H1 (cell line): Measurements from ENCODE around the gene FAM53B. TPM values are rescaled to one million over a fixed set of nuclear protein-coding genes. Genes with fewer than 3 reads are reported as not detected.

ENCODE experiments used
- YY1 ChIP-seq: IDR thresholded peaks from 2 replicates; pipeline ENCODE4 v1.6.1; 2011; ENCODE audit warnings: low read depth, mild to moderate bottlenecking, low read length
- ZNF274 ChIP-seq: IDR thresholded peaks from 2 replicates; pipeline ENCODE4 v1.7.0; 2012; ENCODE audit warnings: low read length, borderline replicate concordance; ENCODE audit errors: extremely low read depth
- polyA plus RNA-seq, 7 experiments: library from polyadenylated mRNA; depleted of rRNA in 3 of 7; stranded (reverse) in 5 of 7; unstranded in 2 of 7; fragments of >200 nt in 5 of 7; fragments of 200-250 nt in 2 of 7; gene quantifications; 1 replicate in 5 of 7; 2 replicates in 1 of 7; 4 replicates in 1 of 7; pipeline versions ENCODE4 v1.2.1 to v1.2.3, GENCODE V29; 2011 to 2013; ENCODE audit warnings: missing spikeins in 2 of 7, mixed read lengths in 2 of 7
- total RNA-seq: library from RNA; stranded (reverse); fragmentation: NEBNext Ultra II Directional; extraction: Animal tissue kit (Norgen Biotek cat#: 25700); gene quantifications from 2 replicates; pipeline ENCODE4 v1.2.1, GENCODE V29; 2021
- TF ChIP-seq, protein P1 (sequence below): IDR thresholded peaks from 2 replicates; pipeline ENCODE4 v1.6.1; 2012; ENCODE audit warnings: low read length, inconsistent platforms

FAM53B gene
- total and polyA plus RNA-seq, 2 of the 8 experiments (the other 6 are each of a cell fraction or from before 2014, with no cell fraction given) = 5.3 to 14.4 TPM

DNA sequence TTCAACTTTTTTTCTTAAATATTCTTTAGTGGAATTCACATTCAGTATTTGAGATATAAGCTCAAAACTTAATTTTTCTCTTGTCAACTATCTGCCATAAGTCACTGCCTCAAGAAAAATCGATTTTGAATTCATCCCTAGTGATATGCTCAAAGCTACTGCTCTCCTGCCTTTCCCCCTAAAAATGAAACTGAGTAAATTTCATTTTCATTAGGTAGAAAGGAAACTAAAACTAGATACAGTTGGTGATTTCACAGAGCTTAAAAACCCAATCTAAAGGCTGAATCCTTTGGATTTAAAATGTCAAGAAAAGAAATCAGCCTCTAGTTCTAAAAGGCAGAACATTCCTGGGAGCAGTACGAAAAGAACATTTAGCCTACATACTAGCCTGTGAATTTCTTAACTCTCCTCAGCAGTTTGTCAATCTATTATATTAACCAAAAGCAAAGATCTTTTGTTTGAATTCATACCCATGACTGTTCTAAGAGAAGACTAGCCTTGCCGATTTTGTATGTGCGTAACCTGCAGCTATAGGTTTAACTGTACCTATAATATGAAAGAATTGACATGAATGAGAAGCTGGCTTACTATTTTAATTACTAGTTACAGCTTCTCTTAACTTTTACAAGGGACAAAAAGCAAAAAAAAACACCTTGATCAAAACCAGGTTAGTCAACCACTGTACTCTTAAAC lies 4.9 kb upstream of the FAM53B start (continued):
- TF ChIP-seq, protein P1, sequence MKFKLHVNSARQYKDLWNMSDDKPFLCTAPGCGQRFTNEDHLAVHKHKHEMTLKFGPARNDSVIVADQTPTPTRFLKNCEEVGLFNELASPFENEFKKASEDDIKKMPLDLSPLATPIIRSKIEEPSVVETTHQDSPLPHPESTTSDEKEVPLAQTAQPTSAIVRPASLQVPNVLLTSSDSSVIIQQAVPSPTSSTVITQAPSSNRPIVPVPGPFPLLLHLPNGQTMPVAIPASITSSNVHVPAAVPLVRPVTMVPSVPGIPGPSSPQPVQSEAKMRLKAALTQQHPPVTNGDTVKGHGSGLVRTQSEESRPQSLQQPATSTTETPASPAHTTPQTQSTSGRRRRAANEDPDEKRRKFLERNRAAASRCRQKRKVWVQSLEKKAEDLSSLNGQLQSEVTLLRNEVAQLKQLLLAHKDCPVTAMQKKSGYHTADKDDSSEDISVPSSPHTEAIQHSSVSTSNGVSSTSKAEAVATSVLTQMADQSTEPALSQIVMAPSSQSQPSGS = no peak
- TF ChIP-seq ZNF274 (no peak), YY1 (no peak)
